ENCODE measurements around the gene CDHR3. TPM values are rescaled to one million over a fixed set of nuclear protein-coding genes. Genes with fewer than 3 reads are reported as not detected.

Gene CDHR3
- not detected in 2 replicates for total RNA-seq (2014; rRNA removed; shearing (Covaris generic); ENCODE audit: low replicate concordance)

DNA sequence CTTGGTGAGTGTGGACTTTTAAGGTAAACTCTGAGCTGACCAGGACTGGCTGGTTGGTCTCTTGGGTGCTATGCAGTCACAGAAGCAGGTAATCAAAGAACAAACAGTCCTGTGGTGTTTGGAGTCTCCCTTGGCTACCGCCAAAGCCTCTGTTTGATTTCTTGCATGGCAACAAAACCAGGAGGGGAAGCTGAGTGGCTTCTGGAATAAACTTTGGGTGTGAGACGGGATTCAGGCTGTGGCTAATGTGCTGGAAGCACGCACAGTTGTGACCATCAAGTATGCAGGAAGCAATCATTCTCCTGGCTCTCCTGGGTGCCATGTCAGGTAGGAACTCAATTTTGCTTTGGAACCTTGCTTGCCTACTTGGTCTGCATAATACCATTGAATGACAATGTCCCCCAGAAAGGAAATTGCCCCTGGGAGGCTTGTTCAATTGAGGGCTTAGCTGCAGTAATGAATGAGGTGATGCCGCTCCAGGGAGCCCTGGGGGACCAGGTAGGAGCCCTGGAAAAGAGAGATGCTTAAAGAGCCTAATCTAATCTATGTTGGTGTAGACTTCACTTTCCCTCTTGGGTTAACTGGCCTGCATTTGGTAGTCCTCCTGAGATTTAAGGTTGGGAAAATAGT is at the start of gene CDHR3:
TSS of gene CDHR3 (plus strand) at position 227 of the 630 bp plus-strand sequence. CDS start at position 282, 55 bp downstream.
- no peak within 1 kb of the TSS for H3K4me3 ChIP-seq (ENCODE audit: low read length)
- H3K9ac ChIP-seq (ENCODE audit: low read length) = no peak within 1 kb of the TSS
- H3K4me1 ChIP-seq (ENCODE audit: low read length) = no peaks in the 10 kb centered on the region
- H3K27me3 ChIP-seq (ENCODE audit: low read length) = no peaks in the 10 kb centered on the region
- H3K9me2 ChIP-seq (replicated peaks; ENCODE audit: insufficient read depth, low read length) = no peaks in the 10 kb centered on the region
- H2AFZ ChIP-seq (ENCODE audit: low read length) = no peak within 1 kb of the TSS
- no peaks in the 10 kb centered on the region for H3K9me3 ChIP-seq (ENCODE audit: low read length)
- H3K79me2 ChIP-seq (ENCODE audit: low read length) = no peaks in the 10 kb centered on the region
- no peaks in the 10 kb centered on the region for H4K20me1 ChIP-seq (ENCODE audit: insufficient read depth, low read depth, low read length)
- H3K36me3 ChIP-seq (ENCODE audit: insufficient read depth, low read length) = no peaks in the 10 kb centered on the region
- no peak for DNase-seq
- no peak within 1 kb of the TSS for H3K27ac ChIP-seq (ENCODE audit: low read length)
- H3K4me2 ChIP-seq (ENCODE audit: low read depth, low read length, poor library complexity, severe bottlenecking) = no peak within 1 kb of the TSS

DNA sequence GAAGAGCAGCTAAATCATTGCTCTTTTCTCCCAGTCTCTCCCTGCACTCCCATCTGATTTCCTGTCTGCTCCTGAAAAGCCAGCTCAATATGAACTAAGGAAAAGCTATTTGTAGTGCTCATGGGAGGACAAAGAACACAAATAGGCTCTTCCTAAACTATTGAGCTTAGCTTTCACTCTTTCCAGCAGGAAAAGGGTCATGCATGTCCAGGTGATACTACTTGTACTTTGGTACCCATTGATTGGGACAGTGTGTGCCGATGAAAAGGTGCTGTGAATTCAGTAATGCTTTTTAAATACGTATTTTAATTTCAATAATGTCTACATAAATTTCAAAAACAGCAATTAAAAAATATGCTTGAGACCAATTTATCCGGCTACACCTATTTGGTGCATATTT is 49.1 kb upstream of the CDHR3 start:
- Histone ChIP-seq H3K27me3 (ENCODE audit: low read length) (no peaks in the 10 kb centered on the region), H3K4me1 (ENCODE audit: low read length) (no peaks in the 10 kb centered on the region), H3K4me2 (ENCODE audit: low read depth, low read length, poor library complexity, severe bottlenecking) (no peak overlapping the region), H3K27ac (ENCODE audit: low read length) (no peak overlapping the region), H3K9ac (ENCODE audit: low read length) (no peak overlapping the region), H2AFZ (ENCODE audit: low read length) (no peak overlapping the region), H4K20me1 (ENCODE audit: insufficient read depth, low read depth, low read length) (no peaks in the 10 kb centered on the region), H3K79me2 (ENCODE audit: low read length) (no peaks in the 10 kb centered on the region), H3K4me3 (ENCODE audit: low read length) (no peak overlapping the region), H3K36me3 (ENCODE audit: insufficient read depth, low read length) (no peaks in the 10 kb centered on the region), H3K9me3 (ENCODE audit: low read length) (no peaks in the 10 kb centered on the region), H3K9me2 (replicated peaks; ENCODE audit: insufficient read depth, low read length) (no peaks in the 10 kb centered on the region)
- no peak for DNase-seq

GRCh38 chr7:105916603-105917002 is 46.5 kb upstream of the CDHR3 start:
- H3K4me1 ChIP-seq (ENCODE audit: low read length) = no peaks in the 10 kb centered on the region
- no peaks in the 10 kb centered on the region for H3K36me3 ChIP-seq (ENCODE audit: insufficient read depth, low read length)
- H3K79me2 ChIP-seq (ENCODE audit: low read length) = no peaks in the 10 kb centered on the region
- H3K9ac ChIP-seq (ENCODE audit: low read length) = no peak overlapping the region
- no peaks in the 10 kb centered on the region for H3K9me2 ChIP-seq (replicated peaks; ENCODE audit: insufficient read depth, low read length)
- H3K4me2 ChIP-seq (ENCODE audit: low read depth, low read length, poor library complexity, severe bottlenecking) = no peak overlapping the region
- DNase-seq = no peak
- H4K20me1 ChIP-seq (ENCODE audit: insufficient read depth, low read depth, low read length) = no peaks in the 10 kb centered on the region
- H2AFZ ChIP-seq (ENCODE audit: low read length) = no peak overlapping the region
- no peak overlapping the region for H3K4me3 ChIP-seq (ENCODE audit: low read length)
- no peak overlapping the region for H3K27ac ChIP-seq (ENCODE audit: low read length)
- H3K9me3 ChIP-seq (ENCODE audit: low read length) = no peaks in the 10 kb centered on the region
- no peaks in the 10 kb centered on the region for H3K27me3 ChIP-seq (ENCODE audit: low read length)

DNA sequence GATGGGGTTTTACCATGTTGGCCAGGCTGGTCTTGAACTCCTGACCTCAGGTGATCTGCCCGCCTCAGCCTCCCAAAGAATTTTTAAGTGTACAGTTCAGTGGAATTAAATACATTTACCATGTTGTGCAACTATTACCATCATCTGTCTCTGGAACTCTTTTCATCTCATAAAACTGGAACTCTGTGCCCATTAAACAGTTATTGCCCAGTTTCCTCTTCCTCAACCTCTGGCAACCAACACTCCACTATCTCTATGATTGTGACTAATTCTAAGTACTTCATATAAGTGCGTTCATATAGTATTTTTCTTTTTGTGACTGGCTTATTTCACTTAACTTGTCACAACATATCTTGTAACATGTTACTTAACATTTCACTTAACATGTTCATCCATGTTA is 45.4 kb upstream of the CDHR3 start:
- DNase-seq = no peak
- Histone ChIP-seq H3K36me3 (ENCODE audit: insufficient read depth, low read length) (no peaks in the 10 kb centered on the region), H3K9me2 (replicated peaks; ENCODE audit: insufficient read depth, low read length) (no peaks in the 10 kb centered on the region), H3K4me3 (ENCODE audit: low read length) (no peak overlapping the region), H3K4me1 (ENCODE audit: low read length) (no peaks in the 10 kb centered on the region), H3K4me2 (ENCODE audit: low read depth, low read length, poor library complexity, severe bottlenecking) (no peak overlapping the region), H3K27me3 (ENCODE audit: low read length) (no peaks in the 10 kb centered on the region), H3K27ac (ENCODE audit: low read length) (no peak overlapping the region), H2AFZ (ENCODE audit: low read length) (no peak overlapping the region), H3K9ac (ENCODE audit: low read length) (no peak overlapping the region), H3K79me2 (ENCODE audit: low read length) (no peaks in the 10 kb centered on the region), H4K20me1 (ENCODE audit: insufficient read depth, low read depth, low read length) (no peaks in the 10 kb centered on the region), H3K9me3 (ENCODE audit: low read length) (no peaks in the 10 kb centered on the region)

- no peak overlapping the region for H2AFZ ChIP-seq (ENCODE audit: low read length)
- no peaks in the 10 kb centered on the region for H3K9me2 ChIP-seq (replicated peaks; ENCODE audit: insufficient read depth, low read length)
Measured at GRCh38 chr7:105920766-105921165, 42.3 kb upstream of the CDHR3 start.

GRCh38 chr7:105924945-105925344 is 38.1 kb upstream of the CDHR3 start:
- no peak overlapping the region for H3K4me3 ChIP-seq (ENCODE audit: low read length)
- no peaks in the 10 kb centered on the region for H3K27me3 ChIP-seq (ENCODE audit: low read length)
- no peaks in the 10 kb centered on the region for H3K9me2 ChIP-seq (replicated peaks; ENCODE audit: insufficient read depth, low read length)
- H3K4me2 ChIP-seq (ENCODE audit: low read depth, low read length, poor library complexity, severe bottlenecking) = no peak overlapping the region
- no peaks in the 10 kb centered on the region for H3K9me3 ChIP-seq (ENCODE audit: low read length)
- DNase-seq = no peak
- no peaks in the 10 kb centered on the region for H4K20me1 ChIP-seq (ENCODE audit: insufficient read depth, low read depth, low read length)
- H3K9ac ChIP-seq (ENCODE audit: low read length) = no peak overlapping the region
- no peaks in the 10 kb centered on the region for H3K79me2 ChIP-seq (ENCODE audit: low read length)
- no peaks in the 10 kb centered on the region for H3K4me1 ChIP-seq (ENCODE audit: low read length)
- H3K27ac ChIP-seq (ENCODE audit: low read length) = no peak overlapping the region
- H3K36me3 ChIP-seq (ENCODE audit: insufficient read depth, low read length) = no peaks in the 10 kb centered on the region
- H2AFZ ChIP-seq (ENCODE audit: low read length) = no peak overlapping the region

More at GRCh38 chr7:105920766-105921165, 42.3 kb upstream of the CDHR3 start:
- H4K20me1 ChIP-seq (ENCODE audit: insufficient read depth, low read depth, low read length) = no peaks in the 10 kb centered on the region
- no peaks in the 10 kb centered on the region for H3K27me3 ChIP-seq (ENCODE audit: low read length)
- no peaks in the 10 kb centered on the region for H3K36me3 ChIP-seq (ENCODE audit: insufficient read depth, low read length)
- no peak overlapping the region for H3K9ac ChIP-seq (ENCODE audit: low read length)
- no peak overlapping the region for H3K4me2 ChIP-seq (ENCODE audit: low read depth, low read length, poor library complexity, severe bottlenecking)
- no peaks in the 10 kb centered on the region for H3K79me2 ChIP-seq (ENCODE audit: low read length)
- no peak for DNase-seq
- no peaks in the 10 kb centered on the region for H3K4me1 ChIP-seq (ENCODE audit: low read length)
- H3K27ac ChIP-seq (ENCODE audit: low read length) = no peak overlapping the region
- H3K9me3 ChIP-seq (ENCODE audit: low read length) = no peaks in the 10 kb centered on the region
- no peak overlapping the region for H3K4me3 ChIP-seq (ENCODE audit: low read length)

- no peaks in the 10 kb centered on the region for H3K79me2 ChIP-seq (ENCODE audit: low read length)
- no peaks in the 10 kb centered on the region for H3K9me2 ChIP-seq (replicated peaks; ENCODE audit: insufficient read depth, low read length)
- no peaks in the 10 kb centered on the region for H4K20me1 ChIP-seq (ENCODE audit: insufficient read depth, low read depth, low read length)
- H3K4me3 ChIP-seq (ENCODE audit: low read length) = no peak overlapping the region
- H2AFZ ChIP-seq (ENCODE audit: low read length) = no peak overlapping the region
- no peak overlapping the region for H3K4me2 ChIP-seq (ENCODE audit: low read depth, low read length, poor library complexity, severe bottlenecking)
- H3K9me3 ChIP-seq (ENCODE audit: low read length) = no peaks in the 10 kb centered on the region
- no peaks in the 10 kb centered on the region for H3K36me3 ChIP-seq (ENCODE audit: insufficient read depth, low read length)
- H3K27me3 ChIP-seq (ENCODE audit: low read length) = no peaks in the 10 kb centered on the region
- H3K9ac ChIP-seq (ENCODE audit: low read length) = no peak overlapping the region
- no peak overlapping the region for H3K27ac ChIP-seq (ENCODE audit: low read length)
- no peak for DNase-seq
- H3K4me1 ChIP-seq (ENCODE audit: low read length) = no peaks in the 10 kb centered on the region
Measured at GRCh38 chr7:105926131-105926530, 36.9 kb upstream of the CDHR3 start.

- H3K9me2 ChIP-seq (replicated peaks; ENCODE audit: insufficient read depth, low read length) = no peaks in the 10 kb centered on the region
- H3K79me2 ChIP-seq (ENCODE audit: low read length) = no peaks in the 10 kb centered on the region
- no peak for DNase-seq
- H3K4me3 ChIP-seq (ENCODE audit: low read length) = no peak overlapping the region
- H3K9ac ChIP-seq (ENCODE audit: low read length) = no peak overlapping the region
- H3K4me2 ChIP-seq (ENCODE audit: low read depth, low read length, poor library complexity, severe bottlenecking) = no peak overlapping the region
- no peaks in the 10 kb centered on the region for H3K36me3 ChIP-seq (ENCODE audit: insufficient read depth, low read length)
- H3K9me3 ChIP-seq (ENCODE audit: low read length) = no peaks in the 10 kb centered on the region
- no peak overlapping the region for H2AFZ ChIP-seq (ENCODE audit: low read length)
- no peak overlapping the region for H3K27ac ChIP-seq (ENCODE audit: low read length)
- no peaks in the 10 kb centered on the region for H4K20me1 ChIP-seq (ENCODE audit: insufficient read depth, low read depth, low read length)
- peaks cover 9% of the 10 kb centered on the region for H3K4me1 ChIP-seq (ENCODE audit: low read length)
- no peaks in the 10 kb centered on the region for H3K27me3 ChIP-seq (ENCODE audit: low read length)
Measured at GRCh38 chr7:105931179-105931578, 31.9 kb upstream of the CDHR3 start.

Measured in Karpas-422 (cell line).